Measurements from ENCODE around the gene RFX4.
A peak's percentile ranks its signal among the peaks of the same experiment; 100 is the strongest.

Gene RFX4

DNA sequence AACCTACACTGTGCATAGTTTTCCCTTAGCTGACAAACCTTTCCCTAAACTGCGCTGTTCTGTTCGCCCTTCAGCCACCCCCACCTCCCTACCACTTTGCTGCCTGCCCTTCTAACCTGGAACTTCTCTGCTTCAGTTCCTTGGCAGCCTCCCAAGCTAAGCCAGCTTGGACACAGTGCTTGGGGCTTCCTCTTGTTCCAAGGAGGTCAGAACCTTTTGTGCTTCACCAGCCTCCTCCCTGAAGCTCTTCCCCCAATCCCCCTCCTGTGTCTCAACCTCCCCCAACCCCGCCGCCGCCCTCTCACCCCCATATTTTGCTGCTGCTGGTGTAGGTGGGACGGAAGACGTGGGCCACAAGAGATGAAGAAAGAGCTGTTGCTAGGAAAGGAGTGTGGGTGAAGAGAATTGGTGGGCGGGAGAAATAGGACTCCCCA is 183.6 kb downstream of the RFX4 start:
- peak; percentile 36 for DNase-seq (ENCODE audit: low read depth)

DNA sequence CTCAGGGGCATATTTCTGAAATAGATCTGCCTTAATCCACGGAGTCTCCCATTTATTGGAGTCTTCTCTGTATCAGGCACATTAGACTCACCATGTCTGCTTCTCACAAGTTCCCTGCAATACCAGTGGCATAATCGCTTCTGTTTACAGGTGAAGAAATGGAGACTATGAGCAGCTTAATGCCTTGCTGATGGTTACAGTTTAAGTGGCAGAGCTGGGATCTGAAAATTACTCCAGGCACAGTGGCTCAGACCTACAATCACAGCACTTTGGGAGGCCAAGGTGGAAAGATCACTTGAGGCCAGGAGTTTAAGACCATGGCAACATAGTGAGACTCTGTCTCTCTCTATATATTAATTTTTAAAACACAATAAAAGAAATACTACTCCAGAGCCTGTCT is 184.4 kb downstream of the RFX4 start:
- DNase-seq (ENCODE audit: low read depth) = no peak

DNA sequence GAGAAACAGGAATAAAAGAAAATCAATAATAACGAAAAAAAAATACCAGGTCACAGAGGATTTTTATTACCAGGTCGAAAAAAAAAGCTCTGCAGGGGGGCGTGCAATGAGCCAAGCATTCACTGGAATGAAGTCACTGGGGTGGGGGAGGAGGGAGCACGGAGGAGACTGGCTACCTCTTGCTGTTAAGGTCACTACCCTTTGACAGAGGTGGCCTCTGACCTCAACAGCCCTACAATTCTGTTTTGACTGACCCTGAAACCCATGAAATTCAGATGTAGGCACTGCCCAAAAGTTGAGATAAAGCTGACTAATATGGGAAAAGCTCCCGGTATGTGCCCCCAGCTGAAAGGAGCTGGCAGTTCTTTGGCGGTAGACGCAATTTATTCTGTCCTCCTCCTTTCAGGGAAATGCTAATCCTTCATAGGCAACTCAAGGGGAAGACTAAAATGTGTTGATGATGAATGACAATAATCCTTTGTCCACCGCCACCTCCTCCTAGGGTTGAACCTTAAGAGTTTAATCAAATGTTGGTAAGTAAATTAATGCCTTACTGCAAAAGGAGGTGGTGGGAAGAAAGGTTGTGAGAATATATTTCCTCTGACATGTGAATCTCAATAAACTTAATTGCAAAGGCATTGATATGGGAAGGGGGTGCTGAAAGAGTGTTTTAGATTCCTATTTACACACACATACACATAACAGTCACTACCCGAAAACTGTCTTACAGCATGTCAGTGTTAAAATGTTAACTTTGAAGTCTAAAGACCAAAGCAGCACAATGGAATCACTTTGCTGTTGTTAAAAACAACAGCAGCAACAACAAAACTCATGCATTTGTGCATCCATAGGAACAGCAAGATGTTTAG is 185.4 kb downstream of the RFX4 start:
- DNase-seq (ENCODE audit: low read depth) = no peak

DNA sequence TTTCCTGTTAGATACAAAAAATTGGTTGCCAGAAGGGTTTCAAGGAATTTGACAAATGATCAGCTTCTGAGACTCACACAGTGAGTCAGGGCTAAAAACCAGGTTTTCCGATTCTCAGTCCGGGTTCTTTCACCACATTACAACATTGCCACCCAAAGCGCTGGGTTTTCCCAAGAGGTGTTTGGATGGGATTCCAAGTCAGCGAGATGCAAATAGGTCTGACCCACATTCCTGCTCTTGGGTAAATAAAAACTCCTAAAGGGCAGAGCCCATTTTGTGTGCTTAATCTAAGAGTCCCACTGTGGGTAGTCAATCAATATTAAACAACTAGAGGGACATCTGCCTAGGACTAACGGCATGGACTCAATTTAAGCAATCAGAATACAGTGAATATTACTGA is 186.3 kb downstream of the RFX4 start:
- no peak for DNase-seq (ENCODE audit: low read depth)

DNA sequence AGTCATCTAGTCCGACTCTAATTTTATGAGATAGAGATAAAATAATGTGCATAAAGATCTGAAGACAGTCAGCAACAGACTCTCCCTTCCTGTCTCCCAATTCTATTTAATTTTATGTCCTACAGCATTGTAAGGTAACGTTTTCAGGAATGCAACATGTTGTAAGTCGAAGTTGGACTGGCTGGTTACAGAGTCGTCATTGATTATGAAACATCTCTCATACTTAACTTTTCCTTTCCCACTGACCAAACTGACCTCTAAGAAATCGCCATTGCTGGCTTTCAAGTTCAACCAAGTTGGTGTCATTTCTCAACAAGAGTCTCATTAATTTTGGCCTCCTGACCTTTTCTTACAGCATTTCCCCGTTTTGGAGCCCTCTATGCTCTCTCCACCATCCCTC is 186.7 kb downstream of the RFX4 start:
- DNase-seq (ENCODE audit: low read depth) = no peak

DNA sequence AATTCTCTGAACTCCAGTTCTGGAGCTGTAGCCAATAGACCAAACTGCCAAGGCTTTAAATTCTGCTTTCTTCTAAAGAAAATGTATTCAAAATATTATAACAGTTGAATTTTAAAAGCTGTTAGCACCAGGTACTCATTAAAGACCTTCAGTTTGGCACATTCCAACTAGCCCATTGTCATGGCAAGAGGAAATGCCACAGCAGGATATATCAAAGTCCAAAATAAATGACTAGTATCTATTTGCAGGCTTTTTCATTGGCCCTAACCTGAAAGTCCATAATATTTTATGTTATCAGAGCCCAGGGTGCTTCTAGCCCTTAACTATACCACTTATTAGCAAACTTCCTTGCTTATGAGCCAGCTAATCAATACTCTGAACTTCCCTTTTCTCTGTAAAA is 188.6 kb downstream of the RFX4 start:
- DNase-seq (ENCODE audit: low read depth) = no peak

DNA sequence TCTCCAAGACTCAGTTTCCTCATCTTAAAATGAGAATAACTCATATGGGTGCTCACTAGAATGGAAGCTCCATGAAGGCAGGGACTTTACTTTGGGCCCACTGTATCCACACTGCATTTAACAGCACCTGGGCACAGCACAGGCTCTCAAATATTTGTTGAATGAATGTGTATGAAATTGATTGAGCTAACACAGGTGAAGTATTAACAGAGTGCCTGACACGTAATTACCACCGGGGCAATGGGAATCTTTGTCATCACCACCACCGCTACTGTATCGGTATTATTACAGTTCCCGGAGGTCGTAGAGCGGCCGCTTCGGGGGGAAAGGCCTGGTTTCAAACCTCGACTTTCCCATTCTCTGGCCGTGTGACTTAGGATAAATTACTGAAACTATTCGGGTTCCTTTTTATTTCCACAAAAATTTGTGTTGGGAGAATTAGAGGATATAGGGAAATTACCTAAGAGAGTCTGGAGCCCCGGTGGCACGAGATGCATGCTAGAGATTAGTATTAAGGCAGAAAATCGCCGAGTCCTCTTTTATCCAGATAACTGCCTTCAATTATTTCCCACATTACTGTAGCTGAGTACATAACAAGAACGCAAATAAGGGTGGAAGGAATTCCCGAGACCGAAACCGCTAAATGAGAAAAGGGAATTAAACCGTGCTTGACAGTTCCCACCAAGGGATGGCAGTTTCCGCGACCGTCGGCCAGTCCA is 190.6 kb downstream of the RFX4 start:
- no peak for DNase-seq (ENCODE audit: low read depth)

DNA sequence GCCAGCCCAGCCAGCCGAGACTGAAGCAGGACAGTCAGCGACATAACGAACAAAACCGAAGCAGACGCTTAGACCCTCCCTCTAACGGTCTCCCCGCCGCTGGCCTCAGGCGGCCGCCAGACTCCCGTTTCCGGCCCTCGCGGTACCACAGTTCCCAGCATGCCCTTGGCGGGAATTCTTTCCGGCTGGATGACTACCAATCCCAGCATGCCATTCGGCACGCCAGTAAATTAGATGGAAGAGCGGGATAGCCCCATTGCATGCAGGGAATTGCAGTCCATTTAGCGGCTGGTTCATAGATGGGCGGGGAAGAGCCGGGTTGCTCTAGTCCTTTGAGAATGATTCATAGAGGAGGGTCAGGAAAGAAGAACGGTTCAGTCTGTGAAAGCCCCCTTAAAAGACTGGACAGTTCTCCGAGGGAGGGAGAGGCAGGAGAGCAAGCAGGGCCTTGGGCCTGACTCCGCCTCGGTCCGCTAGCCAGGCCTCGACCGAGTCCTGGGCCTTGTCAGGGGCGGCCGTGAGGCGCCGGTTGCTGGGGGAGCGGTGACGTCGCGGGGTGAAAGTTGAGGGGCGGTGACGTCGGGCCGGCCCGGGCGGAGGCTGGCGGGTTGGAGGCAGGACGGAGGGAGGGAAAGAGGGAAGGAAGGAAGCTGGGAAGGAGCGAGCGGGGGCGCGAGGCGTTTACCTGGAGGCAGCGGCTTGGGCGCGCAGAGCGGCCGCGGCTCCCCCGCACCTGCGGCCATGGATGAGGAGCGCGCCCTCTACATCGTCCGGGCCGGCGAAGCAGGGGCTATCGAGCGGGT is 191.4 kb downstream of the RFX4 start, which contains the start of gene RIC8B:
Gene RIC8B (plus strand): TSS at position 678 of the 803 bp plus-strand sequence. CDS start 64 bp downstream, at position 742.
- peak; percentile 97 for DNase-seq (ENCODE audit: low read depth)

DNA sequence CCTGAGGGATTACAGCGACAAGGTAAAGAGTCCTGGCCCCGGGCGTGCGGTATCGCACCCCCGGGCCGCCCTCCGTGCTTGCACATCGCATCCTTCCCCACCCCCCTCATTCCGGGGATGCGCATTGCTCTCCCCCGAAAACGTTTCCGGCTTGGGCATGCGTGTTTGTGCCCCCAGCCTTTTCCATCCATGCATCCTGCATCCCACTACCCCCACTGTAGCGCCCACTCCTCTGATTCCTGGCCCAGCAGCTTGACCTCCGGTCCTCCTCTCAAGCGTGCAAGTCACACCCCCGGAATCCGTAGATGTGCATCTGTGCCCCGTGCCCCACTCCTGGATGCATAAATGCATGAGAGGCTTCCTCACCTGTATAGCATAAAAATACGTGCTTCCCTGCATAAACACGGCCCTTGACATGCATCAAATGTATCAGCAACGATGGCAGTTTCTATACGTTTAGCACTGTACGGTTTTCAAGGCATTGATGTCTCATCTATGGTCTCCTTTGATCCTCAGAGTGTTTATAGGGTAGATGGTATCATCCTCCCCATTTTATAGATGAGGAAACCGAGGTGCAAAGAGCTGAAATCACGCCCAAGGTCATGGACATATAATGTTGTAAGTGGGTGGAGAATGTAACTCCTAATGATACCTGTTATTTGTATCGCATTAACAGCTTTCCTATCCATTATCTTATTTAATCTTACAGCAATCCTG is 192.2 kb downstream of the RFX4 start:
- no peak for DNase-seq (ENCODE audit: low read depth)

DNA sequence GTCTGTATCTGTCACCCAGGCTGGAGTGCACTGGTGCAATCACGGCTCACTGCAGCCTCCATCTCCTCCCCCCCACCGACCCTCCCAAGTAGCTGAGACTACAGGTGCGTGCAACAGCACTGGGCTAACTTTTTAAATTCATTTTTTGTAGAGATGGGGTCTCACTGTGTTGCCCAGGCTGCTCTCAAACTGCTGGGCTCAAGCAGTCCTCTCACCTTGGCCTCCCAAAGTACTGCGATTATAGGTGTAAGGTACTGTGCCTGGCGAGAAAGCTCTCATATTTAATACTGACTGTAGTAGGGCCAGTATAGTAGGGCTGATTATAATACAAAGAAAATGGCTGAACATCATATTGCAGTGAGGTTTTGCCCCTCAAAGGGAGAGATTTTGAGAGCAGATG is 194.1 kb downstream of the RFX4 start:
- DNase-seq (ENCODE audit: low read depth) = no peak

DNA sequence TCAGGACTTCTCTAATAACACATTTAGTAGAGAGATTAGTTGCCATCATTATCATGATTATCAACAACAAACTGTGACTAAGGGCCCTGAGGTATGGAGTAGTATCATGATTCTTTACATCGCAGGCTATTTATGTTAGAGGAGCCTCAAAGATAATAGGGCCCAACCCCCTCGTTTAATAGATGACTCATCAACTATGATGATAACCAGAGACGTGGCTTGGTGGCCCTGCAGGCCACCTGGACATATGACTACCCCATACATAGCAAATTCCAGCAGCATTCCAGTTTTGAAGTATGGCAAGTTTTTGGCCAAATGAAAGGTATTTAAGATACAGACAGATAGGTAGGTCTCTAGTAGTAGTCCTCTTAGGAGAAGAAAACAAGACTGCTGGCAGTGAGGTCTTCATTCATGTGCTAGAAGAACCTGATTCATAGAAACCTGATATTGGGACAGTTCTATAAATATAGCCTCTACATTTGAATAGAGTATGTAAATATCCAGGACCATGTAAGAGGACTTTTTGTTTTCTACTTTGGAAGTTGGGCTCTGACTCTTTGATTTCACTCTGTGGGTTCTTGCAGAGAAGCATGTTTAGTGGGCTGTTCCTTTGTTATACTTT is 197.3 kb downstream of the RFX4 start:
- DNase-seq (ENCODE audit: low read depth) = no peak

DNA sequence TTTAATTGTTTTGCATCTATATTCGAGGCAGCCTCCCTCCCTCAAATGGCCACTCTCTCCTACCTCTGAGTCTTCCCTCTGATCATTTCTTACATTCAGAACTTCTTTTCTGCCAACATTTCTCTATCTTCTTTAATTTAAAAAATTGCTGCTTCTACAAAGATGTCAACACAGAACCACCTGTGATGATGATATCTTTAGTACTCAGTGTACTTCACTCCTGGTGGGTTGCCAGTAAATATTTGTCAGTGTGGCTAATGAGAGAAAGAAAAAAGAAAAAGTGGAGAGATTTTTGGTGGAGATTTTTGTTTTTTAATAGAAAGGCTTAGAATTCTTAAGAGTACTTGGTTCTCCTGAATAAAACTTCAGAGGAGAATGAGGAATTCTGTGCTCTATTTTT is 199.8 kb downstream of the RFX4 start:
- no peak for DNase-seq (ENCODE audit: low read depth)

DNA sequence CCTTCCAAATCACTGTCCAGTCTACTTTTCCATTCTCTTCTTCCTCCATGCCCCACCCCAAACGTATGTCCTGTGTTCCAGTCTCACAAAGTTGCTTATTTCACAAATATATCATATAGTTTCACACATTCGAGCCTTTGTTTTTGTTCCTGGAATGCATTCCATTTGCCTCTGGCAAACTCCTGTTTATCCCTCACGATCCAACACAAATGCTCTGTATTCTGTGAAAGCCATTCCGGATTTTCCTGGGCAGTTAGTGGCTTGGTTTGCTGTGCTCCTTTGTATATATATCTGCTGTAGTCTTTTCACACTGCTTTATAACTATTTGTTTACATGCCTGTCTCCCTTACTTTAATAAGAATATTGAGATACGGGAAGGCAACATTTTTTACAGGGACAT is 200.7 kb downstream of the RFX4 start:
- no peak for DNase-seq (ENCODE audit: low read depth)

DNA sequence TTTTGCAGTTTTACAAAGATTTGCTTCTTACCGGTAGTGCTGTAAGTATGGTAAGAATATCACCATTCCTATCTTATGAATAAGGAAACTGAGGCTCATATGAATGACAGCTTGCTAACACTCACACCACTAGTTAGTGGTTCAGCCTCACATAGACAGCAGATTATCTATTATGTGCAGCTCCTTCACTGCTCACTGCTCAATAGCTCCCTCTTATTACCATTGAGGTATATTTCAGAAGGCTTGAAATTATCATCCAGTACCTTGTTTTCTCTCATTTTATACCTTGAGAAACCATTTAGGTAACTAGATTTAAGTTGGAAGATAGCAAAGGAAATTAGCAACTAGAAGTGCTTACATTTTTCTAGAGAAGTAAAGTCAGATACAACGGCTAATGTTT is 207.2 kb downstream of the RFX4 start:
- DNase-seq (ENCODE audit: low read depth) = no peak

DNA sequence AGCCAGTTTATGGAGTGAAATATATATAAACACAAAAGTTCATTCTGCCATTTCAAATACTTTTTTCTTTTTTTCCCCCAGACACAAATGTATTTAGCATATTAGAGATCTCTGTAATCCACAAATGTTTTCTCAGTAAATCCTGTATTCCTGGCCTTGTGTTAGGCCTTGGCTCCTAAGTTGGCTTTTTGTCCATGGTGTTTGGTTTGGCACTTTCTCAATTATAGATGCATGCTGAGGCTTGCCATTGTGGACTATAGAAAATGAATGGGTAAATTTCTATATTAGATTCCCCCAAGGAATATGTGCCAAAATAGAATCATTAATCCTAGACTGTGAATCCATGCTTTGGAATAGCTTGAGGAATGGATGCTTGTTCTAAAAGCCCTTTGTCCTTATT is 208.7 kb downstream of the RFX4 start:
- no peak for DNase-seq (ENCODE audit: low read depth)

DNA sequence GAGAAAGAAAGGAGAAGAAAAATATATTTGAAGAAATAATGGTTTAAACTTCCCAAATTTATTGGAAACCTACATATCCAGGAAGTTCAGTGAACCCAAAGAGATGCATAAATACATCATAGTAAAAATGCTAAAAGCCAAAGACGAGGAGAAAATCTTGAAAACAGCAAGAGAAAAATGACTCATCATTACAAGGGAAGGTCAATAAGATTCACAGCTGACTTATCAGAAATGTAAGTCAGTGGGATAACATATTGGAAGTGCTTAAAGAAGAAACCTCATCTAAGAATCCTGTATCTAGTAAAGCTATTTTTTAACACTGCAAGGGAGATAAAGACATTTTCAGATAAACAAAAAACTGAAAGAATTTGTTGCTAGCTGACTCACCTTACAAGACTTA is 211.6 kb downstream of the RFX4 start:
- no peak for DNase-seq (ENCODE audit: low read depth)

DNA sequence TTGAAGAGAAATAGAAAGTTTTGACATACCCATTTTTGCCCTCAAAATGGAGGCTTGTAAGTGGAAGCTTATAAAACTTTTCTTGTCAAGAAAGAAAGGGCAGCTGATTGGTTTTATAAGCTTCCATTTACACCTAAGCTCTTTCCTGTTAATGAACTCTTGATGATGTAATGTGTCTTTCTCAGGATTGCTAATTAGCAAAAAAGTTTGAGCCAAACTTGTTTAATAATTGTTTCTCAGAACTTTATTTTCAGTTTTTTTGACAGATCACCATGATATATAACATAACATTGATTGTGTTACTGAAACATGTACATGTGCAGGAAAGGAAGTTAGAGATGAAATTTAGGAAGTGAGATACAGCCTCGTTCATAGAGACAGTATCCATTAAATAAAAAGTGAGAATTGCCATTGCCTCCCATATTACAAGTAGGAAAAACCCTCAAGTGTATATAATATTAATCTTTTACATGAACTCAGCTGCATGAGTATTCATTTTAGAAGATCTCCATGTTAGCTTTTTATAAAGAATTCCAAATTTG is 218.4 kb downstream of the RFX4 start:
- no peak for DNase-seq (ENCODE audit: low read depth)

DNA sequence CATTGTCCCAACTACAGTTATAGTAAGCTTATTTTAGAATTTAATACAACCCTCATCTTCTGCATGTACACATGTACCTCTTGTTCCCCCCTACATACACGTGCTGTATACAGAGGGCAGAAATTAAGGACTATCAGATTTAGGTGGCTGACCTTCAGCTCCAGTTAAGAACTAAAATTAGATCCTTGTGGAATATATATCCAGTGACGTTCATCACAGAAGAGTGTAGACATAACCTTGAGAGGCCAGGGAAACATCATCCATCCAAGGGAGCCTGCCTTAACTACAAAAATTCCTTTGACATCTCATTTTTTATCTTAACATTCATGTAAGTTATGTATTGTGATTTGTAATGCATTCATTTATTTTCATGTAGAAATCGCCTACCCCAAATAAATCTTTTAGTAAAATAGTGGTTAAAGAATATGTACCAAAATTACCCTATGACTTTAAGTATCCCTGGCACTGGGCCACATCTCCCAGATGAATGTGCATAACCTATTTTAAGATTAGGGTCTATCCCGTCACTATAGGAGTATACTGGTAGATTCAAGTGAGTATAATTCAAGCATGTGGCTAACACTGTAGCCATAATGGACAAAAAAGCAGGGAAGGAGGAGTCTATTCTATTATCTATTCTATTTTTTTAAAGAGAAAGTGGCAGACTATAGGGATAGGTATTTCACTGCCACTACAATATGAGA is 219.2 kb downstream of the RFX4 start:
- DNase-seq (ENCODE audit: low read depth) = no peak

DNA sequence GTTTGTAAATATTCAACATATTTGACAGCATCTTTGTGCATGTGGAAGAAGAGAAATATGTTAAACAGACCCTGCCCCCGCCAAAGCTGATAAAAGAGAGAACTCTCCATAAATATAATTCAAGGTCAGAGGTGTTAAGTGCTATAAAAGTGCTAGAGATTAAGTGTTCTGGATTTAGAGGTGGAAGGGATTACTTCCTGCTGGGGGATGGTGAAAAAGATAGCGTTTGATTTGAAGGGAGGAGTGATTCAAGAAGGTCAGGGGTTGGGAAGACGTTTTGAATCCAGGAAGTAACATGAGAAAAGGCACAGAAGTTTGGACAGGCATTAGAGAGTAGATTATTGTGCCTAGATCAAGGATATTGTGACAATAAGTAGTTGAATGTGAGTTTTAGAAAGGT is 221.9 kb downstream of the RFX4 start:
- DNase-seq (ENCODE audit: low read depth) = no peak

Measured in fibroblast of the conjunctiva (primary cell).